ENCODE measurements around the gene PTGIR. TPM values are rescaled to one million over a fixed set of nuclear protein-coding genes. Genes with fewer than 3 reads are reported as not detected.
A peak's percentile ranks its signal among the peaks of the same experiment; 100 is the strongest.

Gene PTGIR
- total and polyA plus RNA-seq, 3 experiments from 2014 or later, result 17.7 to 18.4 TPM; not detected in 1

DNA sequence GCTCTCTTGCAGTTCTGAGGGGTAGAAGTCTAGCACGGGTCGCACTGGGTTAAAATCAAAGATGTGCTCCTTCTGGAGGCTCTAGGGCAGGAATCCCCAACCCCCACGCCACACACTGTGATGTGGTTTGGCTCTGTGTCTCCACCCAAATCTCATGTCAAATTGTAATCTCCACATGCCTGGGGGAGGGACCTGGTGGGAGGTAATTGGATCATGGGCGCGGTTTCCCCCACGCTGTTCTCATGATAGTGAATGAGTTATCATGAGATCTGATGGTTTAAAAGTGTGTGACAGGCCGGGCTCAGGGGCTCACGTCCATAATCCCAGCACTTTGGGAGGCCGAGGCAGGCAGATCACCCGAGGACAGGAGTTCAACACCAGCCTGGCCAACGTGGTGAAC is 50.4 kb downstream of the PTGIR start:
- Histone ChIP-seq H3K27me3 (ENCODE audit: insufficient read depth, low read length, poor library complexity, severe bottlenecking) (no peaks in the 10 kb centered on the region), H3K36me3 (ENCODE audit: insufficient read depth, low read length) (no peaks in the 10 kb centered on the region), H3K4me3 (ENCODE audit: low read length) (no peak overlapping the region), H3K27ac (ENCODE audit: low read depth, low read length) (no peak overlapping the region), H3K9me3 (ENCODE audit: low read length) (no peaks in the 10 kb centered on the region), H3K4me1 (ENCODE audit: insufficient read depth, low read length) (peaks cover 10% of the 10 kb centered on the region)
- H3K4me3 Mint-ChIP-seq, result peak overlapping the region in 1 of 7 donors; percentile 1
- H3K27ac Mint-ChIP-seq, result peak overlapping the region in 4 of 8 donors; percentile 4 to 69 (median 34)
- no peaks in the 10 kb centered on the region for H3K9me3 Mint-ChIP-seq
- no peaks in the 10 kb centered on the region for H3K36me3 Mint-ChIP-seq
- peaks cover under 1 to 13% of the 10 kb centered on the region in 2 donors for H3K27me3 Mint-ChIP-seq
- ChIA-PET CTCF (no interaction called here), POLR2A (no interaction called here)
- DNase-seq, result peak in 2 of 5 donors; percentile 3 to 49
- peaks cover 7 to 17% (median 15%) of the 10 kb centered on the region in 3 donors for H3K4me1 Mint-ChIP-seq

DNA sequence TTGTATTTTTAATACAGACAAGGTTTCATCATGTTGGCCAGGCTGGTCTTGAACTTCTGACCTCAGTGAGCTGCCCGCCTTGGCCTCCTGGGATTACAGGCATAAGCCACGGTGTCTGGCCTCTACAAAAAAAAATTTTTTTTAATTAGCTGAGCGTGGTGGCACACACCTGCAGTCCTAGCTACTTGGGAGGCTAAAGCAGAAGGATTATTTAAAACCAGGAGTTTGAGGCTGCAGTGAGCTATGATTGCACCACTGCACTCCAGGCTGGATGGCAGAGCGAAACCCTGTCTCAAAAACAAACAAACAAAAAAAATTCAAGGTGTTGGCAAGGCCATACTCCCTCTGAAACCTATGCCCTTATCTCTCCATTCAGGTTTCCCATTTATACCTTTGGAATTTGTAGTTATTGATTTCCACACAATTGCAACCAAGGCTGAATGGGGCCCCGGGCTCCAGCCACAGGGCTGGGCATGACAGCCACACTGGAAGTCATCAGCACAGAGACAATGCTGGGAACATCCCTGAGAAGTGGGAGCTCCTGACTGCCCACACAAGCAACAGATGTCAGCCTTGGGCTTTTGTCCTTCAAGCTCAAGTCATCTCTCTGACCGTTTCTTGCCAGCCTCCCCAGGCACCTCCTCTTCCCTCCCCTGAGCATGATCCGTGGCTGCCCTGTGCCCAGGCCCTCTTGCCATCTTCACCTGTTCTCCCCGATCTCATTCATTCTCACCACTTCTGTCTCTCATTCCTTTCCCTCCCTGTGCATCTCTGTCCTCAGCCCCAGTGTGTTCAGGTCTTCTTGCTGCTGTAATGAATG is 51.0 kb downstream of the PTGIR start:
- Histone ChIP-seq H3K27ac (ENCODE audit: low read depth, low read length) (no peak overlapping the region), H3K4me3 (ENCODE audit: low read length) (no peak overlapping the region), H3K9me3 (ENCODE audit: low read length) (no peaks in the 10 kb centered on the region), H3K4me1 (ENCODE audit: insufficient read depth, low read length) (peaks cover 10% of the 10 kb centered on the region), H3K27me3 (ENCODE audit: insufficient read depth, low read length, poor library complexity, severe bottlenecking) (no peaks in the 10 kb centered on the region), H3K36me3 (ENCODE audit: insufficient read depth, low read length) (no peaks in the 10 kb centered on the region)
- Mint-ChIP-seq H3K9me3 (no peaks in the 10 kb centered on the region), H3K27ac (peak overlapping the region in 1 of 8 donors; percentile 7), H3K27me3 (peaks cover under 1 to 13% of the 10 kb centered on the region in 2 donors), H3K4me3 (peak overlapping the region in 1 of 7 donors; percentile 1), H3K36me3 (peaks cover 0 to 2% (median 0%) of the 10 kb centered on the region in 3 donors), H3K4me1 (peaks cover 7 to 15% (median 12%) of the 10 kb centered on the region in 3 donors)
- ChIA-PET CTCF (no interaction called here), POLR2A (interaction anchor here (0.5 kb wide), 1 partner anchor 12 kb away, joined by 3 read pairs; no protein-coding TSS in a partner anchor)
- no peak for DNase-seq

DNA sequence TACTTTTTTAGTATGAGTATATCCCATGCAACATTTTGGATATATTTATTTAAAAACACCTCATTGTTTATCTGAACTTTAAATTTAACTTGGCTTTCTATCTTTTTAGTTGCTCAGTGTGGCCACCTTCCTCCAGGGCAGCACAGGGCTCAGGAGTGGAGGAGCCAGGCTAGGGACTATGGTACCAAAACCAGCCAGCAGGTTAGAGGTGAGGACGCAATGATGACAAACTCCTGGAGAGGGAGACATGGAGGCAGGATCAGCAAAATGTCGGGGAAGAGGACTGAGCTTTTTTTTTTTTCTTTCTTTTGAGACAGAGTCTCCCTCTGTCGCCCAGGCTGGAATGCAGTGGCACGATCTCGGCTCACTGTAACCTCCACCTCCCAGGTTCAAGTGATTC is 53.4 kb downstream of the PTGIR start:
- no peak for DNase-seq
- Mint-ChIP-seq H3K27me3 (peaks cover 2 to 13% of the 10 kb centered on the region in 2 donors), H3K9me3 (no peaks in the 10 kb centered on the region), H3K36me3 (peaks cover 0 to 4% (median 0%) of the 10 kb centered on the region in 3 donors), H3K27ac (no peak overlapping the region), H3K4me1 (peaks cover 7 to 12% (median 12%) of the 10 kb centered on the region in 3 donors), H3K4me3 (no peak overlapping the region)
- Histone ChIP-seq H3K4me3 (ENCODE audit: low read length) (no peak overlapping the region), H3K9me3 (ENCODE audit: low read length) (no peaks in the 10 kb centered on the region), H3K27ac (ENCODE audit: low read depth, low read length) (no peak overlapping the region), H3K4me1 (ENCODE audit: insufficient read depth, low read length) (peaks cover 10% of the 10 kb centered on the region), H3K36me3 (ENCODE audit: insufficient read depth, low read length) (no peaks in the 10 kb centered on the region), H3K27me3 (ENCODE audit: insufficient read depth, low read length, poor library complexity, severe bottlenecking) (no peaks in the 10 kb centered on the region)
- ChIA-PET CTCF (no interaction called here), POLR2A (no interaction called here)

Other genes starting within 250 kb of the PTGIR start
- gene CCDC8, start 211.5 kb downstream of the PTGIR start, total RNA-seq, result not detected
- gene CCDC8, start 211.5 kb downstream of the PTGIR start, polyA plus RNA-seq, result not detected
- not detected for gene PNMA8C, start 196.2 kb downstream of the PTGIR start, total RNA-seq
- not detected for gene PNMA8C, start 196.2 kb downstream of the PTGIR start, polyA plus RNA-seq
- gene PNMA8A, start 153.5 kb downstream of the PTGIR start, total RNA-seq, result under 1 TPM; 0.49 to 0.61 TPM
- gene PNMA8A, start 153.5 kb downstream of the PTGIR start, polyA plus RNA-seq, result not detected
- under 1 TPM in 1 of 2 experiments, not detected in 1; 0.04 TPM for gene PNMA8B, start 129.2 kb downstream of the PTGIR start, total RNA-seq
- not detected for gene PNMA8B, start 129.2 kb downstream of the PTGIR start, polyA plus RNA-seq
- 100 to 1,000 TPM; 465 to 493 TPM for gene CALM3, start 23.8 kb downstream of the PTGIR start, total RNA-seq
- 168 TPM for gene CALM3, start 23.8 kb downstream of the PTGIR start, polyA plus RNA-seq
- 1 to 10 TPM; 9.0 TPM for gene GNG8, start 11.1 kb upstream of the PTGIR start, total RNA-seq
- gene GNG8, start 11.1 kb upstream of the PTGIR start, polyA plus RNA-seq, result not detected
- 1 to 10 TPM; 2.5 TPM for gene DACT3, start 36.1 kb upstream of the PTGIR start, total RNA-seq
- not detected for gene DACT3, start 36.1 kb upstream of the PTGIR start, polyA plus RNA-seq
- gene PRKD2, start 92.0 kb upstream of the PTGIR start, total RNA-seq, result 10 to 100 TPM; 61.6 to 63.8 TPM
- gene PRKD2, start 92.0 kb upstream of the PTGIR start, polyA plus RNA-seq, result 88.0 TPM
- gene FKRP, start 121.0 kb upstream of the PTGIR start, total RNA-seq, result 10 to 100 TPM; 21.6 to 24.4 TPM
- gene FKRP, start 121.0 kb upstream of the PTGIR start, polyA plus RNA-seq, result 6.4 TPM
- 10 to 100 TPM; 68.8 to 70.4 TPM for gene STRN4, start 121.4 kb upstream of the PTGIR start, total RNA-seq
- gene STRN4, start 121.4 kb upstream of the PTGIR start, polyA plus RNA-seq, result 23.2 TPM
- gene SLC1A5, start 163.5 kb upstream of the PTGIR start, total RNA-seq, result 100 to 1,000 TPM; 377 to 380 TPM
- gene SLC1A5, start 163.5 kb upstream of the PTGIR start, polyA plus RNA-seq, result 19.1 TPM
- gene AP2S1, start 225.8 kb upstream of the PTGIR start, total RNA-seq, result 100 to 1,000 TPM; 121 TPM
- gene AP2S1, start 225.8 kb upstream of the PTGIR start, polyA plus RNA-seq, result 74.3 TPM
- gene ARHGAP35, start 235.9 kb upstream of the PTGIR start, total RNA-seq, result 10 to 100 TPM; 26.7 to 27.3 TPM
- 12.2 TPM for gene ARHGAP35, start 235.9 kb upstream of the PTGIR start, polyA plus RNA-seq